Breast epithelium (tissue), 4 donors: Measurements from ENCODE around the gene APBB2. TPM values are rescaled to one million over a fixed set of nuclear protein-coding genes. Genes with fewer than 3 reads are reported as not detected.
"Not testable (repeated sequence)": the region's sequence is repeated elsewhere in the genome, so short reads cannot be mapped to it uniquely, and the experiment has no call there.

Source experiments
- DNase-seq, 2 donors: peaks; one replicate each; pipeline ENCODE4 v3.0.0-alpha.2; 2019; ENCODE audit warnings: low spot score in 2 of 2
- H3K27ac ChIP-seq, 2 donors: fragments of 200-600 bp; sonication (generic) in 1 of 2; one replicate each; pipeline ENCODE4 v1.5.1; 2016 to 2019; ENCODE audit warnings: mild to moderate bottlenecking in 1 of 2
- H3K27me3 ChIP-seq, 2 donors: fragments of 200-600 bp; sonication (generic) in 1 of 2; one replicate each; pipeline versions ENCODE4 v1.5.1 to v1.6.0; 2017 to 2019; ENCODE audit warnings: control low read depth in 1 of 2, mild to moderate bottlenecking in 1 of 2
- H3K36me3 ChIP-seq: fragments of 200-600 bp; one replicate; pipeline ENCODE4 v1.5.1; 2019
- H3K4me1 ChIP-seq, 2 donors: fragments of 200-600 bp; sonication (generic); one replicate each; pipeline ENCODE4 v1.5.1; 2016 to 2019; ENCODE audit warnings: control low read depth in 1 of 2
- H3K4me3 ChIP-seq, 3 donors: fragments of 200-600 bp; sonication (generic); 1 replicate in 2 of 3; 2 replicates in 1 of 3; pipeline ENCODE4 v1.5.1; 2016 to 2019; ENCODE audit warnings: mild to moderate bottlenecking in 3 of 3, moderate library complexity in 2 of 3
- H3K9me3 ChIP-seq, 2 donors: fragments of 200-600 bp; sonication (generic) in 1 of 2; one replicate each; pipeline ENCODE4 v1.5.1; 2016 to 2019; ENCODE audit warnings: control low read depth in 1 of 2
- POLR2A ChIP-seq: fragments of 450-650 bp; IDR thresholded peaks from one replicate; pipeline ENCODE4 v1.6.1; 2016; ENCODE audit warnings: antibody characterized with exemption, mild to moderate bottlenecking, moderate library complexity
- POLR2AphosphoS5 ChIP-seq, 3 donors: sonication (generic); formaldehyde crosslinking; IDR thresholded peaks; one replicate each; pipeline ENCODE4 v1.6.1; 2017; ENCODE audit warnings: antibody characterized with exemption in 3 of 3
- intact Hi-C: fragments of 100-400 bp; cut with DNase I; formaldehyde crosslinking; loops from one replicate; pipeline ENCODE4 v1.15.1; 2023; ENCODE audit warnings: low total_unique reads
- total RNA-seq, 3 donors: library from RNA; depleted of rRNA; stranded (reverse); fragments of >200 nt; gene quantifications; one replicate each; pipeline ENCODE4 v1.1.0, GENCODE V29; 2016
- TF ChIP-seq, protein P1 (sequence below), 3 donors: fragments of 450-650 bp; IDR thresholded peaks; one replicate each; pipeline ENCODE4 v1.5.1; 2016 to 2017; ENCODE audit warnings: antibody characterized with exemption in 3 of 3, mild to moderate bottlenecking in 3 of 3, moderate library complexity in 3 of 3

Gene APBB2
- total RNA-seq, 3 donors from 2014 or later = 87.4 to 192 (median 153) TPM

DNA sequence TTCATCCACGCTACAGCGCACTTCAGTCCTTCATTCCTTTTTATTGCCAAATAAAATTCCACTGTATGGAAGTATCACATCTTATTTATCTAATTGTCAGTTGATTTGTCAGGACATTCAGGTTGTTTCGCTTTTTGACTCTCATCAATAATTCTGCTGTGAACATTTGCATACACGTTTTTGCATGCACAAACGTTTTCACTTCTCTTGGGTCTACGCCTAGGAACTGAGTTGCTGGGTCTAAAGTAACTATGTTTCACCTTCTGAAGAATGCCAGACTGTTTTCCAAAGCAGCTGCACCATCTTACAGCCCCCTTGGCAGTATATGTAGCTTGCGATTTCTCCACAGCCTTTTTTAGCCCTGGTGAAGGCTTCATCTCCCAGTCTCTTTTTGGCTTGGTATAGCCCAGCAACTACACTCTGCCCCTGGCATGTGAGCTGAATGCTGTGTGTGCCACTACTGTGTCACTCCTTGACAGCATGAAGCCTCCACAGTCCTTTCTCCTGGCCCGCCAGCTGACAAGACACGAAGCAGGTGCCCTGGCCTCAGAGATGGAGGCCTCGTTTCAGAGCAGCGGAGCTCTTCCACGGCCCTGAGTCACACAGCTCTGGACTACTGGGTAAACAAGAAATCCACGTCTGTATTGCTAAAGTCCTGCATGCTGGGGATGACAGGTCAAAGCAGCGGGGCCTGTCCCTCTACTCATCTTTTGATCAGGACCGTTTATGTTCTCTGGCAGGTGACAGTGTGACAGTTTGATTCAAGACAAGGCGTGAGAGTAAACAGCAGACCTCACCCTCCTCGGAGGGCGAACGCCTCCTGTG is 389.1 kb downstream of the APBB2 start:
- TF ChIP-seq, protein P1, sequence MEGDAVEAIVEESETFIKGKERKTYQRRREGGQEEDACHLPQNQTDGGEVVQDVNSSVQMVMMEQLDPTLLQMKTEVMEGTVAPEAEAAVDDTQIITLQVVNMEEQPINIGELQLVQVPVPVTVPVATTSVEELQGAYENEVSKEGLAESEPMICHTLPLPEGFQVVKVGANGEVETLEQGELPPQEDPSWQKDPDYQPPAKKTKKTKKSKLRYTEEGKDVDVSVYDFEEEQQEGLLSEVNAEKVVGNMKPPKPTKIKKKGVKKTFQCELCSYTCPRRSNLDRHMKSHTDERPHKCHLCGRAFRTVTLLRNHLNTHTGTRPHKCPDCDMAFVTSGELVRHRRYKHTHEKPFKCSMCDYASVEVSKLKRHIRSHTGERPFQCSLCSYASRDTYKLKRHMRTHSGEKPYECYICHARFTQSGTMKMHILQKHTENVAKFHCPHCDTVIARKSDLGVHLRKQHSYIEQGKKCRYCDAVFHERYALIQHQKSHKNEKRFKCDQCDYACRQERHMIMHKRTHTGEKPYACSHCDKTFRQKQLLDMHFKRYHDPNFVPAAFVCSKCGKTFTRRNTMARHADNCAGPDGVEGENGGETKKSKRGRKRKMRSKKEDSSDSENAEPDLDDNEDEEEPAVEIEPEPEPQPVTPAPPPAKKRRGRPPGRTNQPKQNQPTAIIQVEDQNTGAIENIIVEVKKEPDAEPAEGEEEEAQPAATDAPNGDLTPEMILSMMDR (IDR thresholded peaks at IDR 0.05) = no peak
- TF ChIP-seq POLR2A = no peak
- no peak for TF ChIP-seq POLR2AphosphoS5 (IDR thresholded peaks at IDR 0.05)
- Histone ChIP-seq H3K36me3 (peaks cover 6% of the 10 kb centered on the region), H3K4me1 (no peaks in the 10 kb centered on the region), H3K27ac (no peak overlapping the region), H3K9me3 (no peaks in the 10 kb centered on the region), H3K27me3 (no peaks in the 10 kb centered on the region), H3K4me3 (no peak overlapping the region)
- intact Hi-C loops = no loop called here
- no peak for DNase-seq

DNA sequence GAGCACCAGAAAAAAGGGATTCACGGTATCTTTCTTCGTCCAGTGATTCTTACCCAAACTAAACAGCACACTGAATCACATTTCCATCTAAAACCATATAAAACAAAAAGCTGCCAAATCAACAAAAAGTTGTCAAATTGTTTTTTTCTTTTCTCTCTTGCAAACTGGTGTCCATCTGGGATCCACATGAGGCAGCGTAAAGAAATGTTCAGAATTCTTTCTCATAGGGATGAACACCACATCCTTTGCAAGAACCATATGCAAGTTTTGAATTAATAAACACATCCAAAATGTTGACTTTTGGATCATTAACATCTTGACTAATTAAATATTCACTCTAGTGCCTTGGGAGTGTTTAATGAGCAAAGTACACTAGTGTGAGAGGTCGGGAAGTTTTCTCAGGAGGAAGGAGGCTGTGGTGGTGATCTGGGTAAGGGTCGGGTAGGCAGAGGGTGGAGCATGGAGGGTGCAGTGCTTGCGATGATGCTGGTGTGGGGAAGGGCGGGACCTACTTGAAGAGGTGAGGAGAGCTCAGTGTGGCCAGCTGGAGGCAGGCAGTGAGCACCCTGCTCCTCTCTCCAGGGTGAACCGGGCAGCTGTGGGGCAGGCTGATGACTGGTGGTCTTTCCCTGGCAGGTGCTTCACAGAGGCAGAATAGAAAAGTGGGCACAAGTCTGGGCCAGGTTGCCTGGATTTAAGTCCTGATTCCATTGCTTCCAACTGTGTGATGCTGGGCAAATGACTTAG is 391.7 kb downstream of the APBB2 start:
- Histone ChIP-seq H3K27me3 (no peaks in the 10 kb centered on the region), H3K9me3 (no peaks in the 10 kb centered on the region), H3K36me3 (peaks cover 6% of the 10 kb centered on the region), H3K4me1 (no peaks in the 10 kb centered on the region), H3K27ac (no peak overlapping the region), H3K4me3 (no peak overlapping the region)
- TF ChIP-seq POLR2AphosphoS5 (IDR thresholded peaks at IDR 0.05) = no peak
- TF ChIP-seq, protein P1 (IDR thresholded peaks at IDR 0.05) = no peak
- TF ChIP-seq POLR2A = no peak
- intact Hi-C loops = no loop called here
- no peak for DNase-seq

DNA sequence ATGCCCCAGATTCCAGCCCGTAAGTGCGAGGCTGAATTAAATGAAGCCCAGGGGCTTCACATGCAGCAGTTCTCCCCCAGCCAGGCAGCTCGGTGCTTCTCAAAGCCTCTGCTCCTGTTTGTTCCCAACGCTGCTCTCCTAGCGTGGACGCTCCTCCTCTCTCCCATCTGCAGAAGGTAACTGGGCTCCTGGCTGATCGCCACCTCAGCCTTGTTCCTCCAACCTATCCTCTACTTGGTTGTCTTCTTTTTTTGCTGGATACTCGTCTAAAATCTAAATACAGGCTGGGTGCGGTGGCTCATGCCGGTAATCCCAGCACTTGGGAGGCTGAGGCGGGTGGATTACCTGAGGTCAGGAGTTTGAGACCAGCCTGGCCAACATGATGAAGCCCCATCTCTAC is 394.2 kb downstream of the APBB2 start:
- Histone ChIP-seq H3K27me3 (no peaks in the 10 kb centered on the region), H3K4me3 (no peak overlapping the region), H3K4me1 (no peaks in the 10 kb centered on the region), H3K9me3 (no peaks in the 10 kb centered on the region), H3K27ac (no peak overlapping the region), H3K36me3 (peaks cover 4% of the 10 kb centered on the region)
- no peak for TF ChIP-seq POLR2A
- TF ChIP-seq, protein P1 (IDR thresholded peaks at IDR 0.05) = no peak
- no peak for TF ChIP-seq POLR2AphosphoS5 (IDR thresholded peaks at IDR 0.05)
- intact Hi-C loops = no loop called here
- no peak for DNase-seq

DNA sequence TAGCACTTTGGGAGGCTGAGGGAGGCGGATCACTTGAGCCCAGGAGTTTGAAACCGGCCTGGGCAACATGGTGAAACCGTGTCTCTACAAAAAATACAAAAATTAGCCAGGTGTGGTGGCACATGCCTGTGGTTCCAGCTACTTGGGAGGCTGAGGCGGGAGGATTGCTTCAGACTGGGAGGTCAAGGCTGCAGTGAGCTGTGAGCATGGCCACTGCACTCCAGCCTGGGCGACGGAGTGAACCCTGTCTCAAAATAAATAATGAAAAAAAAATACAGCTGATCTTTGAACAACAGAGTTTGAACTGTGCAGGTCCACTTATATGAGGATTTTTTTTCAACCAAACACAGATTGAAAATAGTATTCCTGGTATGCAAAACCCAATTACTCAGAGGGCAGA is 397.2 kb downstream of the APBB2 start:
- H3K4me1 ChIP-seq, intact Hi-C loops, H3K9me3 ChIP-seq, H3K27ac ChIP-seq, H3K27me3 ChIP-seq, DNase-seq, H3K36me3 ChIP-seq, H3K4me3 ChIP-seq: not testable (repeated sequence)

DNA sequence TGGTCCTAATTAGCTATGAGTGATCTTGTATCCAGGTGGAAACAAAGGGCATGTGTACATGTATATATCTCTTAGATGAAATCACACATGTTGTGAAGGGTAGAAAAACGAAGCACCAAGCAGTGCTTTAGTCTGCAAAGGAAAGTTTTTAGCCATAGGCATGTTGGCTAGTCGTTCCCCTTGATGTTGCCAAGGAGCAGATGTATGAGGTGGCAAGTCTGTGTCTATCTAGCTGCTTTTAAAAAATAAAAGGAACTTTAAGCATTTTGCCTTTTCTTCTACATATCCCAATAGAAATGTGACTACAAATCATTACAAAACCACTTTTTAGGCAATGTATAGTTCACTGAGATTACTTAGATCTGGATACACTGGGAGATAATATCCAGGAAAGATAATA is 401.5 kb downstream of the APBB2 start:
- TF ChIP-seq POLR2AphosphoS5 (IDR thresholded peaks at IDR 0.05) = no peak
- TF ChIP-seq, protein P1 (IDR thresholded peaks at IDR 0.05) = no peak
- TF ChIP-seq POLR2A = no peak
- no peak for DNase-seq
- intact Hi-C loops = loop anchor here (1.0 kb wide), 1 partner anchor 15 kb away; no protein-coding TSS in a partner anchor
- H3K9me3 ChIP-seq = no peaks in the 10 kb centered on the region
- H3K4me3 ChIP-seq = no peak overlapping the region
- no peaks in the 10 kb centered on the region for H3K36me3 ChIP-seq
- no peaks in the 10 kb centered on the region for H3K4me1 ChIP-seq
- peak overlapping the region in 1 of 2 donors; percentile 62 for H3K27ac ChIP-seq
- H3K27me3 ChIP-seq = no peaks in the 10 kb centered on the region
